ENCODE data around the gene PAM16.

The PAM16 gene

GRCh38 chr16:4378161-4378666, 27.1 kb upstream of the PAM16 start:
- Histone ChIP-seq H3K27ac (ENCODE audit: insufficient read depth in 1 of 2, low read depth in 1 of 2, low read length in 2 of 2, poor library complexity in 1 of 2, severe bottlenecking in 2 of 2) (no peak overlapping the region), H3K4me3 (ENCODE audit: control insufficient read depth in 1 of 7, extremely low read depth in 1 of 7, insufficient read depth in 4 of 7, low read depth in 2 of 7, low read length in 6 of 7) (no peak overlapping the region), H3K9me3 (ENCODE audit: control extremely low read depth in 1 of 5, control insufficient read depth in 4 of 5, insufficient read depth in 2 of 5, low read depth in 1 of 5, low read length in 4 of 5) (no peaks in the 10 kb centered on the region), H3K4me1 (ENCODE audit: control extremely low read depth in 1 of 4, control insufficient read depth in 4 of 4, insufficient read depth in 4 of 4, low read length in 3 of 4) (no peaks in the 10 kb centered on the region), H3K27me3 (replicated peaks in 2 of 5; ENCODE audit: control insufficient read depth in 4 of 5, insufficient read depth in 5 of 5, low read length in 4 of 5) (no peaks in the 10 kb centered on the region), H3K36me3 (ENCODE audit: control insufficient read depth in 4 of 4, insufficient read depth in 4 of 4, low read length in 3 of 4) (peaks cover 0 to 37% (median 14%) of the 10 kb centered on the region in 4 experiments)
- 94% methylated on average over 12 of the region's 15 CpGs for WGBS (ENCODE audit: insufficient coverage)
- ChIA-PET CTCF (interaction anchor here (1.1 to 1.4 kb wide), 2 partner anchors 11 kb away, joined by 3 to 4 read pairs; no protein-coding TSS in a partner anchor), POLR2A (no interaction called here)
- DNase-seq, result no peak

- CTCF ChIA-PET, result interaction anchor here (1.1 to 1.4 kb wide), 3 partner anchors 11 to 26 kb away, joined by 3 to 4 read pairs (median 3); no protein-coding TSS in a partner anchor
- Histone ChIP-seq H3K4me3 (ENCODE audit: control insufficient read depth in 1 of 7, extremely low read depth in 1 of 7, insufficient read depth in 4 of 7, low read depth in 2 of 7, low read length in 6 of 7) (no peak overlapping the region), H3K27ac (ENCODE audit: insufficient read depth in 1 of 2, low read depth in 1 of 2, low read length in 2 of 2, poor library complexity in 1 of 2, severe bottlenecking in 2 of 2) (no peak overlapping the region), H3K4me1 (ENCODE audit: control extremely low read depth in 1 of 4, control insufficient read depth in 4 of 4, insufficient read depth in 4 of 4, low read length in 3 of 4) (peaks cover 0 to 3% (median 2%) of the 10 kb centered on the region in 4 experiments), H3K27me3 (replicated peaks in 2 of 5; ENCODE audit: control insufficient read depth in 4 of 5, insufficient read depth in 5 of 5, low read length in 4 of 5) (peaks cover 0 to 2% (median 0%) of the 10 kb centered on the region in 5 experiments), H3K36me3 (ENCODE audit: control insufficient read depth in 4 of 4, insufficient read depth in 4 of 4, low read length in 3 of 4) (peaks cover 0 to 32% (median 12%) of the 10 kb centered on the region in 4 experiments), H3K9me3 (ENCODE audit: control extremely low read depth in 1 of 5, control insufficient read depth in 4 of 5, insufficient read depth in 2 of 5, low read depth in 1 of 5, low read length in 4 of 5) (no peaks in the 10 kb centered on the region)
- no peak for DNase-seq
- WGBS (ENCODE audit: insufficient coverage), result 96% methylated on average over 9 of the region's 12 CpGs
- POLR2A ChIA-PET, result interaction anchor here (0.6 kb wide), 1 partner anchor 38 kb away, joined by 4 read pairs; no protein-coding TSS in a partner anchor
Observed at GRCh38 chr16:4377573-4378154, 26.5 kb upstream of the PAM16 start.

GRCh38 chr16:4376893-4377572, 25.9 kb upstream of the PAM16 start:
- POLR2A ChIA-PET, result interaction anchor here (0.6 kb wide), 1 partner anchor 37 kb away, joined by 4 read pairs; no protein-coding TSS in a partner anchor
- peaks cover 0 to 32% (median 11%) of the 10 kb centered on the region in 4 experiments for H3K36me3 ChIP-seq (ENCODE audit: control insufficient read depth in 4 of 4, insufficient read depth in 4 of 4, low read length in 3 of 4)
- H3K4me3 ChIP-seq (ENCODE audit: control insufficient read depth in 1 of 7, extremely low read depth in 1 of 7, insufficient read depth in 4 of 7, low read depth in 2 of 7, low read length in 6 of 7), result no peak overlapping the region
- no peak for DNase-seq
- CTCF ChIA-PET, result interaction anchor here (1.1 to 2.8 kb wide), 3 partner anchors 10 to 27 kb away, joined by 3 to 8 read pairs (median 3); no protein-coding TSS in a partner anchor
- H3K4me1 ChIP-seq (ENCODE audit: control extremely low read depth in 1 of 4, control insufficient read depth in 4 of 4, insufficient read depth in 4 of 4, low read length in 3 of 4), result peaks cover 0 to 9% (median 8%) of the 10 kb centered on the region in 4 experiments
- H3K9me3 ChIP-seq (ENCODE audit: control extremely low read depth in 1 of 5, control insufficient read depth in 4 of 5, insufficient read depth in 2 of 5, low read depth in 1 of 5, low read length in 4 of 5), result no peaks in the 10 kb centered on the region
- H3K27me3 ChIP-seq (replicated peaks in 2 of 5; ENCODE audit: control insufficient read depth in 4 of 5, insufficient read depth in 5 of 5, low read length in 4 of 5), result peaks cover 0 to 8% (median 0%) of the 10 kb centered on the region in 5 experiments
- no peak overlapping the region for H3K27ac ChIP-seq (ENCODE audit: insufficient read depth in 1 of 2, low read depth in 1 of 2, low read length in 2 of 2, poor library complexity in 1 of 2, severe bottlenecking in 2 of 2)
- 99% methylated on average over 18 of the region's 27 CpGs for WGBS (ENCODE audit: insufficient coverage)

- H3K4me1 ChIP-seq (ENCODE audit: control extremely low read depth in 1 of 4, control insufficient read depth in 4 of 4, insufficient read depth in 4 of 4, low read length in 3 of 4), result peaks cover 0 to 15% (median 12%) of the 10 kb centered on the region in 4 experiments
- POLR2A ChIA-PET, result no interaction called here
- H3K36me3 ChIP-seq (ENCODE audit: control insufficient read depth in 4 of 4, insufficient read depth in 4 of 4, low read length in 3 of 4), result peaks cover 0 to 27% (median 9%) of the 10 kb centered on the region in 4 experiments
- no peak overlapping the region for H3K27ac ChIP-seq (ENCODE audit: insufficient read depth in 1 of 2, low read depth in 1 of 2, low read length in 2 of 2, poor library complexity in 1 of 2, severe bottlenecking in 2 of 2)
- CTCF ChIA-PET, result interaction anchor here (1.2 to 2.8 kb wide), 3 partner anchors 11 to 26 kb away, joined by 3 to 8 read pairs (median 3); no protein-coding TSS in a partner anchor
- WGBS (ENCODE audit: insufficient coverage), result 97% methylated on average over 25 of the region's 31 CpGs
- no peaks in the 10 kb centered on the region for H3K9me3 ChIP-seq (ENCODE audit: control extremely low read depth in 1 of 5, control insufficient read depth in 4 of 5, insufficient read depth in 2 of 5, low read depth in 1 of 5, low read length in 4 of 5)
- DNase-seq, result no peak
- peaks cover 0 to 8% (median 0%) of the 10 kb centered on the region in 5 experiments for H3K27me3 ChIP-seq (replicated peaks in 2 of 5; ENCODE audit: control insufficient read depth in 4 of 5, insufficient read depth in 5 of 5, low read length in 4 of 5)
- no peak overlapping the region for H3K4me3 ChIP-seq (ENCODE audit: control insufficient read depth in 1 of 7, extremely low read depth in 1 of 7, insufficient read depth in 4 of 7, low read depth in 2 of 7, low read length in 6 of 7)
Observed at GRCh38 chr16:4376126-4376892, 25.2 kb upstream of the PAM16 start.

- Histone ChIP-seq H3K4me3 (ENCODE audit: control insufficient read depth in 1 of 7, extremely low read depth in 1 of 7, insufficient read depth in 4 of 7, low read depth in 2 of 7, low read length in 6 of 7) (no peak overlapping the region), H3K9me3 (ENCODE audit: control extremely low read depth in 1 of 5, control insufficient read depth in 4 of 5, insufficient read depth in 2 of 5, low read depth in 1 of 5, low read length in 4 of 5) (no peaks in the 10 kb centered on the region), H3K36me3 (ENCODE audit: control insufficient read depth in 4 of 4, insufficient read depth in 4 of 4, low read length in 3 of 4) (peaks cover 0 to 22% (median 5%) of the 10 kb centered on the region in 4 experiments), H3K4me1 (ENCODE audit: control extremely low read depth in 1 of 4, control insufficient read depth in 4 of 4, insufficient read depth in 4 of 4, low read length in 3 of 4) (peaks cover 0 to 15% (median 12%) of the 10 kb centered on the region in 4 experiments), H3K27me3 (replicated peaks in 2 of 5; ENCODE audit: control insufficient read depth in 4 of 5, insufficient read depth in 5 of 5, low read length in 4 of 5) (peaks cover 0 to 8% (median 0%) of the 10 kb centered on the region in 5 experiments), H3K27ac (ENCODE audit: insufficient read depth in 1 of 2, low read depth in 1 of 2, low read length in 2 of 2, poor library complexity in 1 of 2, severe bottlenecking in 2 of 2) (no peak overlapping the region)
- WGBS (ENCODE audit: insufficient coverage), result 97% methylated on average over 14 of the region's 15 CpGs
- DNase-seq, result no peak
- POLR2A ChIA-PET, result no interaction called here
- CTCF ChIA-PET, result interaction anchor here (1.2 to 2.8 kb wide), 4 partner anchors 11 to 26 kb away, joined by 3 to 8 read pairs (median 4); no protein-coding TSS in a partner anchor
Observed at GRCh38 chr16:4375717-4376116, 24.6 kb upstream of the PAM16 start.

GRCh38 chr16:4373909-4374742, 23.0 kb upstream of the PAM16 start:
- Histone ChIP-seq H3K9me3 (ENCODE audit: control extremely low read depth in 1 of 5, control insufficient read depth in 4 of 5, insufficient read depth in 2 of 5, low read depth in 1 of 5, low read length in 4 of 5) (no peaks in the 10 kb centered on the region), H3K36me3 (ENCODE audit: control insufficient read depth in 4 of 4, insufficient read depth in 4 of 4, low read length in 3 of 4) (peaks cover 0 to 16% (median 5%) of the 10 kb centered on the region in 4 experiments), H3K27me3 (replicated peaks in 2 of 5; ENCODE audit: control insufficient read depth in 4 of 5, insufficient read depth in 5 of 5, low read length in 4 of 5) (peaks cover 0 to 8% (median 0%) of the 10 kb centered on the region in 5 experiments), H3K4me1 (ENCODE audit: control extremely low read depth in 1 of 4, control insufficient read depth in 4 of 4, insufficient read depth in 4 of 4, low read length in 3 of 4) (peaks cover 0 to 15% (median 12%) of the 10 kb centered on the region in 4 experiments), H3K27ac (ENCODE audit: insufficient read depth in 1 of 2, low read depth in 1 of 2, low read length in 2 of 2, poor library complexity in 1 of 2, severe bottlenecking in 2 of 2) (no peak overlapping the region), H3K4me3 (ENCODE audit: control insufficient read depth in 1 of 7, extremely low read depth in 1 of 7, insufficient read depth in 4 of 7, low read depth in 2 of 7, low read length in 6 of 7) (no peak overlapping the region)
- CTCF ChIA-PET, result interaction anchor here (0.8 to 2.3 kb wide), 4 partner anchors 17 to 42 kb away, joined by 3 to 10 read pairs (median 4); no protein-coding TSS in a partner anchor
- 93% methylated on average over 15 of the region's 30 CpGs for WGBS (ENCODE audit: insufficient coverage)
- peak in 2 of 3 donors; percentile 17 to 35 for DNase-seq
- POLR2A ChIA-PET, result no interaction called here
